ENCODE results near the gene UIMC1.

- no peak for TF ChIP-seq CTCF (IDR thresholded peaks at IDR 0.05 in 2 of 3, conservative IDR thresholded peaks at IDR 0.05 in 1 of 3; ENCODE audit: borderline replicate concordance in 1 of 3, insufficient read depth in 1 of 3, low read depth in 2 of 3, low read length in 2 of 3)
- no peak for TF ChIP-seq SIN3A (IDR thresholded peaks at IDR 0.05; ENCODE audit: low read depth)
- no peak for TF ChIP-seq RAD21 (IDR thresholded peaks at IDR 0.05; ENCODE audit: low read depth)
- no peak for TF ChIP-seq JUND (IDR thresholded peaks at IDR 0.05)
- TF ChIP-seq POLR2AphosphoS5 (IDR thresholded peaks at IDR 0.05; ENCODE audit: low read depth, low read length), result no peak
- no peak for TF ChIP-seq SRF (IDR thresholded peaks at IDR 0.05; ENCODE audit: low read depth)
- TF ChIP-seq ELF1 (IDR thresholded peaks at IDR 0.05; ENCODE audit: borderline replicate concordance, low read depth), result no peak
- TF ChIP-seq, protein P1, sequence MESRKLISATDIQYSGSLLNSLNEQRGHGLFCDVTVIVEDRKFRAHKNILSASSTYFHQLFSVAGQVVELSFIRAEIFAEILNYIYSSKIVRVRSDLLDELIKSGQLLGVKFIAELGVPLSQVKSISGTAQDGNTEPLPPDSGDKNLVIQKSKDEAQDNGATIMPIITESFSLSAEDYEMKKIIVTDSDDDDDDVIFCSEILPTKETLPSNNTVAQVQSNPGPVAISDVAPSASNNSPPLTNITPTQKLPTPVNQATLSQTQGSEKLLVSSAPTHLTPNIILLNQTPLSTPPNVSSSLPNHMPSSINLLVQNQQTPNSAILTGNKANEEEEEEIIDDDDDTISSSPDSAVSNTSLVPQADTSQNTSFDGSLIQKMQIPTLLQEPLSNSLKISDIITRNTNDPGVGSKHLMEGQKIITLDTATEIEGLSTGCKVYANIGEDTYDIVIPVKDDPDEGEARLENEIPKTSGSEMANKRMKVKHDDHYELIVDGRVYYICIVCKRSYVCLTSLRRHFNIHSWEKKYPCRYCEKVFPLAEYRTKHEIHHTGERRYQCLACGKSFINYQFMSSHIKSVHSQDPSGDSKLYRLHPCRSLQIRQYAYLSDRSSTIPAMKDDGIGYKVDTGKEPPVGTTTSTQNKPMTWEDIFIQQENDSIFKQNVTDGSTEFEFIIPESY (IDR thresholded peaks at IDR 0.05; ENCODE audit: extremely low read depth, insufficient replicate concordance, low read length), result no peak
Measured at GRCh38 chr5:176886336-176887251, 120.0 kb downstream of the UIMC1 start.

Measured in HCT116 (cell line).